OCI-LY3 (cell line): ENCODE data around the gene OR5AR1.

Experiments used
- EZH2phosphoT487 ChIP-seq: fragments of 200-600 bp; shearing (Covaris generic); IDR thresholded peaks from 2 replicates; pipeline ENCODE4 v1.6.1; 2018; ENCODE audit warnings: antibody characterized with exemption, mixed run types, low read depth
- TF ChIP-seq, protein P1 (sequence below): fragments of 200-600, 300-600 bp; sonication (generic); IDR thresholded peaks from 2 replicates; pipeline ENCODE4 v1.5.1; 2014; ENCODE audit warnings: antibody characterized with exemption, low read length, low read depth

DNA sequence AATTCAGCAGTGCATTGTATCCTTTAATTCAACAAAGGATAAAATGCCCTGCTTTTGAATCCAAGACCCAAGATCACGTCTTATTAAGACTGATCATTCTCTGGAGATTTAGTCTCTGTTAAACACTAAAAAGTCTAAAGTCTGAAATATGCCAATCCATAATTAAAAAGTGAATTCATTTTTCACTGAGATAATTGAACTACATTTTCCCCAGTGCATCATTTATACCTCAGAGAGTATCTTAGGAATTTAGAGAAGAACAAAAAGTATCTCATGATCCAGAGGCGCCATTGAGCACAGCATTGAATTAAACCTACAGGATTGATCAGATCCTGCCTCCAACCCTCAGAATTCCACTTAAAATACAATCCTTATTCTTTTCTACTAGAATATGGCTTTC is 26.6 kb upstream of the OR5AR1 start:
- TF ChIP-seq, protein P1, sequence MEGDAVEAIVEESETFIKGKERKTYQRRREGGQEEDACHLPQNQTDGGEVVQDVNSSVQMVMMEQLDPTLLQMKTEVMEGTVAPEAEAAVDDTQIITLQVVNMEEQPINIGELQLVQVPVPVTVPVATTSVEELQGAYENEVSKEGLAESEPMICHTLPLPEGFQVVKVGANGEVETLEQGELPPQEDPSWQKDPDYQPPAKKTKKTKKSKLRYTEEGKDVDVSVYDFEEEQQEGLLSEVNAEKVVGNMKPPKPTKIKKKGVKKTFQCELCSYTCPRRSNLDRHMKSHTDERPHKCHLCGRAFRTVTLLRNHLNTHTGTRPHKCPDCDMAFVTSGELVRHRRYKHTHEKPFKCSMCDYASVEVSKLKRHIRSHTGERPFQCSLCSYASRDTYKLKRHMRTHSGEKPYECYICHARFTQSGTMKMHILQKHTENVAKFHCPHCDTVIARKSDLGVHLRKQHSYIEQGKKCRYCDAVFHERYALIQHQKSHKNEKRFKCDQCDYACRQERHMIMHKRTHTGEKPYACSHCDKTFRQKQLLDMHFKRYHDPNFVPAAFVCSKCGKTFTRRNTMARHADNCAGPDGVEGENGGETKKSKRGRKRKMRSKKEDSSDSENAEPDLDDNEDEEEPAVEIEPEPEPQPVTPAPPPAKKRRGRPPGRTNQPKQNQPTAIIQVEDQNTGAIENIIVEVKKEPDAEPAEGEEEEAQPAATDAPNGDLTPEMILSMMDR: no peak
- no peak for TF ChIP-seq EZH2phosphoT487
